ENCODE measurements around the gene REXO1.
"Not testable (repeated sequence)": the region's sequence is repeated elsewhere in the genome, so short reads cannot be mapped to it uniquely, and the experiment has no call there.

Gene REXO1

GRCh38 chr19:1807030-1807694 lies 41.1 kb downstream of the REXO1 start:
- Histone ChIP-seq H3K4me3 (ENCODE audit: low read length) (no peak overlapping the region), H3K27me3 (ENCODE audit: insufficient read depth, low read length) (peaks cover 4% of the 10 kb centered on the region; the same call in 1 of the 2 replicates), H3K9ac (ENCODE audit: low read depth, low read length) (no peak overlapping the region), H3K4me1 (ENCODE audit: insufficient read depth, low read length) (no peaks in the 10 kb centered on the region), H3K36me3 (ENCODE audit: insufficient read depth, low read length) (no peaks in the 10 kb centered on the region), H3K9me3 (ENCODE audit: insufficient read depth, low read depth, low read length) (no peaks in the 10 kb centered on the region), H3K27ac (ENCODE audit: low read depth, low read length) (no peak overlapping the region)
- 86% methylated on average over 28 of the region's 28 CpGs for WGBS

GRCh38 chr19:1806184-1807029 lies 41.9 kb downstream of the REXO1 start:
- Histone ChIP-seq H3K27ac (ENCODE audit: low read depth, low read length) (no peak overlapping the region), H3K4me3 (ENCODE audit: low read length) (no peak overlapping the region), H3K27me3 (ENCODE audit: insufficient read depth, low read length) (no peaks in the 10 kb centered on the region), H3K9ac (ENCODE audit: low read depth, low read length) (no peak overlapping the region), H3K4me1 (ENCODE audit: insufficient read depth, low read length) (no peaks in the 10 kb centered on the region), H3K36me3 (ENCODE audit: insufficient read depth, low read length) (no peaks in the 10 kb centered on the region), H3K9me3 (ENCODE audit: insufficient read depth, low read depth, low read length) (no peaks in the 10 kb centered on the region)
- WGBS, result 88% methylated on average over 45 of the region's 45 CpGs

DNA sequence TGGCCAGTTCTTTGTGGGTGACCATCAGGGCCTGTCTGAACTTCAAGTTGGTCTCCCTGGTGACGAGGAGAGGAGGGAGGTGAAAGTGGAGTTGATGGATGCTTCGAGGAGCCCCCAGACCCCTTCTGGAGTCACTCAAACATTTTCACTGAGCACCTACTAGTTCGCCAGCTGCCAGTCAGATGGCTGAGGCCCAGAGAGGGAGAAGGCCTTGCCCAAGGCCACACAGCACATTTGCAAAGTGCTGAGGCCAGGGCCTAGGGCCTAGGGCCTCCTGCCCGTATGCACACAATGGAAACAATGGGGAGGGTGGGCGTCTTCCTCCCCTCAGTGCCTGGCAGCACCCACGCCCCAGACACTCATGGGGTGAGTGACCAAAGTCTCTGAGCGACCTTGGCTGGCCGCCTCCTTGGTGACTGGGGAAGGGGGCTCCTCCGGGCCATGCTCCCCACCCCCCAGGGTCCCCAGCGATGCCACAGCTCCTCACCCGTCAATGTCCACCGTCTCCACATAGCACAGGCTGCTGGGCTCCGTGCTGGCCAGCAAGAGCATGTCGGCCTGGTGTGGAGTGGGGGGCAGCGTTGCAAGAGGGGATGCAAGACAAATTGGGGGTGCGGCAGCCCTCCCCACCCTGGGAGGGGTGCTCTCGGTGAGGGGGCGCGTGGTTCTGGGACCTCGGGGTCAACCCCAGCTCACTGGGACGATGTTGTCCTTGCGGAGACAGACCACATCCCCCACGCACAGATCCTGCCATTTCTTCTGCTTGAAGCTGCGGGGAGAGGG lies 42.7 kb downstream of the REXO1 start:
- H3K9ac ChIP-seq (ENCODE audit: low read depth, low read length), result no peak overlapping the region
- H3K27ac ChIP-seq (ENCODE audit: low read depth, low read length), result no peak overlapping the region

DNA sequence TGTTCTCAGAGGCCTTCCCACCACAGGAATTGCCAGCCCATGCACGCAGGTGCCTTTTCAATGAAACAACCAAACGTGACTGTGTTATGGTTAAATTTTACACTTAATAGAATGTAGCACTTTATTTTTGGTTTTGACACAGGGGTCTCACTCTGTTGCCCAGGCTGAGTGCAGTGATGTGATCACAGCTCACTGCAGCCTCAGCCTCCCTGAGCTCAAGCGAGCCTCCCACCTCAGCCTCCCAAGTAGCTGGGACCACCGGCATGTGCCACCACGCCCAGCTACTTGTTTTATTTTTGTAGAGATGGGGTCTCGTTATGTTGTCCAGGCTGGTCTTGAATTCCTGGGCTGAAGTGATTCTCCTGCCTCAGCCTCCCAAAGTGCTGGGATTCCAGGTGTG lies 43.4 kb downstream of the REXO1 start:
- no peaks in the 10 kb centered on the region for H3K36me3 ChIP-seq (ENCODE audit: insufficient read depth, low read length)
- no peak overlapping the region for H3K9ac ChIP-seq (ENCODE audit: low read depth, low read length)
- no peak overlapping the region for H3K27ac ChIP-seq (ENCODE audit: low read depth, low read length)
- WGBS, result 86% methylated on average over 5 of the region's 6 CpGs
- no peaks in the 10 kb centered on the region for H3K4me1 ChIP-seq (ENCODE audit: insufficient read depth, low read length)
- H3K4me3 ChIP-seq (ENCODE audit: low read length), result no peak overlapping the region
- H3K9me3 ChIP-seq (ENCODE audit: insufficient read depth, low read depth, low read length), result no peaks in the 10 kb centered on the region
- H3K27me3 ChIP-seq (ENCODE audit: insufficient read depth, low read length), result no peaks in the 10 kb centered on the region

More for the DNA sequence above, 42.7 kb downstream of the REXO1 start:
- Histone ChIP-seq H3K4me3 (ENCODE audit: low read length) (no peak overlapping the region), H3K9me3 (ENCODE audit: insufficient read depth, low read depth, low read length) (no peaks in the 10 kb centered on the region), H3K36me3 (ENCODE audit: insufficient read depth, low read length) (no peaks in the 10 kb centered on the region), H3K4me1 (ENCODE audit: insufficient read depth, low read length) (no peaks in the 10 kb centered on the region), H3K27me3 (ENCODE audit: insufficient read depth, low read length) (no peaks in the 10 kb centered on the region)
- whole genome bisulfite sequencing, result 93% methylated on average over 22 of the region's 24 CpGs

DNA sequence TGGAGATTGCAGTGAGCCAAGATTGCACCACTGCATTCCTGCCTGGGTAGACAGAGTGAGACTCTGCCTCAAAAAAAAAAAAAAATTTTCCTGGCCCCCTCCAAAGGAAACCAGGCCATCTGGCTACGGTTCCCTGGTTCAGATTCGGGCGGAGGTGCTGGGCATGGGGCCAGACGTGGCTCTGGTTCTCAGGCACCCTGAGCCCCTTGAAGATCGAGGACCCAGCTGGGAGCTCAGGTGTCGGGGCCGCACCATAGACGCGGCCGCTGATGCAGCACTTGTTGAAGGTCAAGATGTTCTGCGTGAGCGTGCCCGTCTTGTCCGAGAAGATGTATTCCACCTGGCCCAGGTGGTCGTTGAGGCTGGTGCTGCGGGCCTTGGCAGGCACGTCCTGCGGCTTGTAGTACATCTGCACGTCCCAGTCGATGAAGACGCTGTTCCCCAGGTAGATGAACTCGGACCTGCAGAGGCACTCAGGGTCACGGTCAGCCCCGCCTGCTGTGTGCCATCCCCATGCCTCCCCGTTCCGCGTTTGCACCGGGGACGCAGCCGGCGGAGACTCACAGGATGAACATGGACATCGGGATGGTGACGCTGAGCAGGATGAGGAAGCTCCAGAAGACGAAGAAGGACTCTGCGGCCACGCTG lies 48.5 kb downstream of the REXO1 start:
- 94% methylated on average over 36 of the region's 36 CpGs for WGBS

DNA sequence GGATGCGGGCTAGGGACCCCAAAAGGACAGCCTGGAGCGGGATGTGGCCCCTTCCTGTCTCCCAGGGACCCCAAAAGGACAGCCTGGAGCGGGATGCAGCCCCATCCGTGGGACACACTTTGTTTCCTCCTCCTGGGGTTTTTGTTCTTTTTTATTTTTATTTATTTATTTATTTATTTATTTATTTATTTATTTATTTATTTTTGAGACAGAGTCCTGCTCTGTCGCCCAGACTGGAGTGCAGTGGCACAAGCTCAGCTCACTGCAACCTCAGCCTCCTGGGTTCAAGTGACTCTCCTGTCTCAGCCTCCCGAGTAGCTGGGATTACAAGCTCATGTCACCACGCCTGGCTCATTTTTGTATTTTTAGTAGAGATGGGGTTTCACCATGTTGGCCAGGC lies 51.0 kb downstream of the REXO1 start:
- 89% methylated on average over 6 of the region's 7 CpGs for WGBS
- not testable (repeated sequence) for H3K9ac ChIP-seq (ENCODE audit: low read depth, low read length); H3K27me3 ChIP-seq (ENCODE audit: insufficient read depth, low read length); H3K9me3 ChIP-seq (ENCODE audit: insufficient read depth, low read depth, low read length); H3K36me3 ChIP-seq (ENCODE audit: insufficient read depth, low read length); H3K27ac ChIP-seq (ENCODE audit: low read depth, low read length); H3K4me3 ChIP-seq (ENCODE audit: low read length); H3K4me1 ChIP-seq (ENCODE audit: insufficient read depth, low read length)

More for the DNA sequence above, 48.5 kb downstream of the REXO1 start:
- H3K36me3 ChIP-seq (ENCODE audit: insufficient read depth, low read length), result no peaks in the 10 kb centered on the region
- no peak overlapping the region for H3K4me3 ChIP-seq (ENCODE audit: low read length)
- no peak overlapping the region for H3K9ac ChIP-seq (ENCODE audit: low read depth, low read length)
- H3K9me3 ChIP-seq (ENCODE audit: insufficient read depth, low read depth, low read length), result no peaks in the 10 kb centered on the region
- H3K27ac ChIP-seq (ENCODE audit: low read depth, low read length), result no peak overlapping the region
- H3K4me1 ChIP-seq (ENCODE audit: insufficient read depth, low read length), result peaks cover under 1% of the 10 kb centered on the region
- H3K27me3 ChIP-seq (ENCODE audit: insufficient read depth, low read length), result no peaks in the 10 kb centered on the region; the same call in 1 of the 2 replicates

- H3K27ac ChIP-seq (ENCODE audit: low read depth, low read length), result no peak overlapping the region
- peaks cover 6% of the 10 kb centered on the region for H3K4me1 ChIP-seq (ENCODE audit: insufficient read depth, low read length)
- 94% methylated on average over 52 of the region's 52 CpGs for WGBS
Measured at GRCh38 chr19:1796395-1797142, 51.7 kb downstream of the REXO1 start.

GRCh38 chr19:1794424-1795172 lies 53.7 kb downstream of the REXO1 start:
- H3K27ac ChIP-seq (ENCODE audit: low read depth, low read length), result peak overlapping the region; percentile 40; the same call in 1 of the 2 replicates
- no peaks in the 10 kb centered on the region for H3K36me3 ChIP-seq (ENCODE audit: insufficient read depth, low read length)
- 0 out of 2 replicates have a peak overlapping the region, but pooled peaks have one; percentile 38 for H3K9ac ChIP-seq (ENCODE audit: low read depth, low read length)
- H3K9me3 ChIP-seq (ENCODE audit: insufficient read depth, low read depth, low read length), result no peaks in the 10 kb centered on the region
- H3K4me3 ChIP-seq (ENCODE audit: low read length), result no peak overlapping the region
- WGBS, result 76% methylated on average over 20 of the region's 20 CpGs
- H3K4me1 ChIP-seq (ENCODE audit: insufficient read depth, low read length), result peaks cover 6% of the 10 kb centered on the region
- H3K27me3 ChIP-seq (ENCODE audit: insufficient read depth, low read length), result peaks cover 7% of the 10 kb centered on the region

More at GRCh38 chr19:1796395-1797142, 51.7 kb downstream of the REXO1 start:
- Histone ChIP-seq H3K27me3 (ENCODE audit: insufficient read depth, low read length) (no peaks in the 10 kb centered on the region; the same call in 1 of the 2 replicates), H3K9ac (ENCODE audit: low read depth, low read length) (no peak overlapping the region), H3K4me3 (ENCODE audit: low read length) (no peak overlapping the region), H3K36me3 (ENCODE audit: insufficient read depth, low read length) (no peaks in the 10 kb centered on the region), H3K9me3 (ENCODE audit: insufficient read depth, low read depth, low read length) (no peaks in the 10 kb centered on the region)

DNA sequence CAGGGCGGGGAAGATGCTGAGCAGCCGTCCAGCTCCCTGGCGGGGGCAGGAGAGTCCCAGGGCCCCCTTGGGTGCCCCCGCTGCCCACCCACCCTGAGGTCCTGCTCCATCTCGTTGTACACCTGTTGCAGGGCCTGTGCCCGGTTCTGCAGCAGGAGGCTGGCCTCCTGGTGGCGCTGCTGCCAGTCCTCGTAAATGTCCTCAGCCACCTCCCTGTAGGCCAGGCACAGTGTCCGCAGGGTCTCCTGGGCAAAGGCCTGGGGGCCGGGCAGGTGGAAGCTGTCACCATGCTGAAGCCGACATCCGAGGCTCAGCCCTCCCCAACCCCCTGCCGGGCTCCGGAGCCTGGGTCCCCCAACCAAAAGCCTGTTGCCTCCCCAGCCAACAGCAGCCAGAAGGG lies 56.4 kb downstream of the REXO1 start:
- H3K9me3 ChIP-seq (ENCODE audit: insufficient read depth, low read depth, low read length), result no peaks in the 10 kb centered on the region
- no peak overlapping the region for H3K4me3 ChIP-seq (ENCODE audit: low read length)
- peaks cover 6% of the 10 kb centered on the region for H3K4me1 ChIP-seq (ENCODE audit: insufficient read depth, low read length)
- peaks cover 19% of the 10 kb centered on the region for H3K27me3 ChIP-seq (ENCODE audit: insufficient read depth, low read length)
- no peak overlapping the region for H3K27ac ChIP-seq (ENCODE audit: low read depth, low read length)
- WGBS, result 88% methylated on average over 14 of the region's 14 CpGs
- H3K9ac ChIP-seq (ENCODE audit: low read depth, low read length), result no peak overlapping the region
- no peaks in the 10 kb centered on the region for H3K36me3 ChIP-seq (ENCODE audit: insufficient read depth, low read length)
